Osteoblast (primary cell): Measurements from ENCODE around the gene LCN6. TPM values are rescaled to one million over a fixed set of nuclear protein-coding genes. Genes with fewer than 3 reads are reported as not detected.
"Not testable (repeated sequence)": the region's sequence is repeated elsewhere in the genome, so short reads cannot be mapped to it uniquely, and the experiment has no call there.

Source experiments
- DNase-seq: peaks from one replicate; pipeline ENCODE4 v3.0.0; 2011; ENCODE audit warnings: low spot score, mixed read lengths; ENCODE audit not compliant: insufficient read length; ENCODE audit errors: missing footprints
- H2AFZ ChIP-seq: 2 replicates; pipeline ENCODE4 v1.6.0; 2011; ENCODE audit warnings: mild to moderate bottlenecking, low read length
- H3K27ac ChIP-seq: 2 replicates; pipeline ENCODE4 v1.5.1; 2011; ENCODE audit warnings: mild to moderate bottlenecking, low read depth, low read length, moderate library complexity
- H3K27me3 ChIP-seq: 2 replicates; pipeline ENCODE4 v1.6.0; 2012; ENCODE audit warnings: mild to moderate bottlenecking, control low read depth, inconsistent platforms, low read length, moderate library complexity; ENCODE audit not compliant: insufficient read depth
- H3K36me3 ChIP-seq: 2 replicates; pipeline ENCODE4 v1.5.1; 2011; ENCODE audit warnings: mild to moderate bottlenecking, low read length, control low read depth, moderate library complexity; ENCODE audit not compliant: insufficient read depth
- H3K4me1 ChIP-seq: 2 replicates; pipeline ENCODE4 v1.5.1; 2011; ENCODE audit warnings: mild to moderate bottlenecking, low read length, control low read depth, moderate library complexity; ENCODE audit not compliant: insufficient read depth
- H3K4me2 ChIP-seq: 2 replicates; pipeline ENCODE4 v1.6.0; 2011; ENCODE audit warnings: mild to moderate bottlenecking, low read length; ENCODE audit not compliant: insufficient read depth
- H3K4me3 ChIP-seq: fragments of 200-600 bp; sonication (generic); 3 replicates; pipeline ENCODE4 v1.5.1; 2012; ENCODE audit warnings: mild to moderate bottlenecking, low read length, inconsistent platforms; ENCODE audit not compliant: insufficient read depth
- H3K79me2 ChIP-seq: 2 replicates; pipeline ENCODE4 v1.6.0; 2012; ENCODE audit warnings: mild to moderate bottlenecking, low read length, control low read depth, inconsistent platforms; ENCODE audit not compliant: insufficient read depth
- H3K9me3 ChIP-seq: 2 replicates; pipeline ENCODE4 v1.5.1; 2011; ENCODE audit warnings: low read depth, low read length, control low read depth
- H4K20me1 ChIP-seq: 2 replicates; pipeline ENCODE4 v1.6.0; 2012; ENCODE audit warnings: mild to moderate bottlenecking, low read length, control low read depth; ENCODE audit not compliant: insufficient read depth
- CTCF ChIP-seq: IDR thresholded peaks from 2 replicates; pipeline ENCODE4 v1.5.1; 2011; ENCODE audit warnings: mild to moderate bottlenecking, low read depth, low read length, moderate library complexity; ENCODE audit errors: extremely low read depth
- total RNA-seq: library from RNA; depleted of rRNA; stranded (reverse); fragments of >200 nt; gene quantifications from 2 replicates; pipeline ENCODE4 v1.2.3, GENCODE V29; 2012

LCN6 gene
- total RNA-seq, 1 donor: not detected

GRCh38 chr9:136756836-136757235 is 8.5 kb upstream of the LCN6 start:
- Histone ChIP-seq H3K4me1 (no peaks in the 10 kb centered on the region), H3K27me3 (no peaks in the 10 kb centered on the region), H3K4me2 (no peak overlapping the region), H2AFZ (no peak overlapping the region), H3K27ac (no peak overlapping the region), H3K36me3 (no peaks in the 10 kb centered on the region), H4K20me1 (no peaks in the 10 kb centered on the region), H3K9me3 (peaks cover 7% of the 10 kb centered on the region), H3K4me3 (no peak overlapping the region), H3K79me2 (no peaks in the 10 kb centered on the region)
- no peak for TF ChIP-seq CTCF
- DNase-seq: peak; percentile 66

DNA sequence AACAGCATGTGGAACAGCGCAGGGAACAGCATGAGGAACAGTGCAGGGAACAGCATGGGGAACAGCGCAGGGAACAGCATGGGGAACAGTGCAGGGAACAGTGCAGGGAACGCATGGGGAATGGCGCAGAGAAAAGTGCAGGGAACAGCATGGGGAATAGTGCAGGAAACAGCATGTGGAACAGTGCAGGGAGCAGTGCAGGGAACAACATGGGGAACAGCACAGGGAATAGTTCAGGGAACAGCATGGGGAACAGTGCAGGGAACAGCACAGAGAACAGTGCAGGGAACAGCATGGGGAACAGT is 7.8 kb upstream of the LCN6 start:
- Histone ChIP-seq H3K4me3 (no peak overlapping the region), H3K27me3 (no peaks in the 10 kb centered on the region), H3K9me3 (peaks cover 8% of the 10 kb centered on the region), H3K36me3 (no peaks in the 10 kb centered on the region), H3K27ac (no peak overlapping the region), H2AFZ (no peak overlapping the region), H3K4me2 (no peak overlapping the region), H4K20me1 (no peaks in the 10 kb centered on the region), H3K79me2 (no peaks in the 10 kb centered on the region), H3K4me1 (no peaks in the 10 kb centered on the region)
- DNase-seq: peak; percentile 69
- TF ChIP-seq CTCF: no peak

GRCh38 chr9:136755302-136756133 is 7.2 kb upstream of the LCN6 start:
- H3K27me3 ChIP-seq, H3K4me2 ChIP-seq, H2AFZ ChIP-seq, H3K4me3 ChIP-seq, H3K4me1 ChIP-seq, H3K36me3 ChIP-seq, H3K27ac ChIP-seq, H3K79me2 ChIP-seq, H3K9me3 ChIP-seq, H4K20me1 ChIP-seq: not testable (repeated sequence)
- peak; percentile 36 for DNase-seq

- H3K4me1 ChIP-seq: no peaks in the 10 kb centered on the region
- no peak overlapping the region for H3K4me3 ChIP-seq
- H3K9me3 ChIP-seq: peaks cover 8% of the 10 kb centered on the region
- peak; percentile 83 for DNase-seq
- no peak overlapping the region for H2AFZ ChIP-seq
- H3K27me3 ChIP-seq: no peaks in the 10 kb centered on the region
- H4K20me1 ChIP-seq: no peaks in the 10 kb centered on the region
- TF ChIP-seq CTCF: no peak
- no peak overlapping the region for H3K27ac ChIP-seq
- no peak overlapping the region for H3K4me2 ChIP-seq
- no peaks in the 10 kb centered on the region for H3K79me2 ChIP-seq
- H3K36me3 ChIP-seq: no peaks in the 10 kb centered on the region
These were observed 6.4 kb upstream of the LCN6 start for GRCh38 chr9:136754626-136755301.
